ACC112 (cell line): ENCODE data around the gene TFF2.

ENCODE experiments used
- H2AFZ ChIP-seq: fragments of 200-600 bp; sonication (generic); one replicate; pipeline ENCODE4 v1.6.0; 2017; ENCODE audit warnings: antibody characterized with exemption, low read length; ENCODE audit not compliant: unreplicated experiment
- H3K27ac ChIP-seq: fragments of 200-600 bp; sonication (generic); 2 replicates; pipeline ENCODE4 v1.5.1; 2014; ENCODE audit warnings: low read depth, mild to moderate bottlenecking, antibody characterized with exemption, low read length, moderate library complexity
- H3K27me3 ChIP-seq: fragments of 200-600 bp; sonication (generic); 2 replicates; pipeline ENCODE4 v1.6.1; 2014; ENCODE audit warnings: mild to moderate bottlenecking, antibody characterized with exemption, low read length, moderate library complexity, mixed read lengths; ENCODE audit not compliant: insufficient read depth
- H3K36me3 ChIP-seq: fragments of 200-600 bp; sonication (generic); 2 replicates; pipeline ENCODE4 v1.6.1; 2016; ENCODE audit warnings: mild to moderate bottlenecking, antibody characterized with exemption, low read length, moderate library complexity, mixed read lengths; ENCODE audit not compliant: insufficient read depth
- H3K4me1 ChIP-seq: fragments of 200-600 bp; sonication (generic); one replicate; pipeline ENCODE4 v1.6.1; 2016; ENCODE audit warnings: low read length, mixed read lengths; ENCODE audit not compliant: insufficient read depth, unreplicated experiment, control insufficient read depth
- H3K4me3 ChIP-seq: fragments of 200-600 bp; sonication (generic); 2 replicates; pipeline ENCODE4 v1.5.1; 2014; ENCODE audit warnings: mild to moderate bottlenecking, low read depth, low read length
- H3K79me2 ChIP-seq: fragments of 200-600 bp; sonication (generic); one replicate; pipeline ENCODE4 v1.6.0; 2016; ENCODE audit warnings: low read length; ENCODE audit not compliant: control insufficient read depth, unreplicated experiment, insufficient read depth

Gene TFF2

GRCh38 chr21:42346441-42346840, 4.4 kb downstream of the TFF2 start:
- Histone ChIP-seq H3K4me1 (no peaks in the 10 kb centered on the region), H3K27me3 (peaks cover 19% of the 10 kb centered on the region), H3K4me3 (no peak overlapping the region), H3K79me2 (no peaks in the 10 kb centered on the region), H3K27ac (no peak overlapping the region), H2AFZ (no peak overlapping the region), H3K36me3 (no peaks in the 10 kb centered on the region)

GRCh38 chr21:42344631-42345030, 6.2 kb downstream of the TFF2 start:
- H3K36me3 ChIP-seq, result no peaks in the 10 kb centered on the region
- H3K27ac ChIP-seq, result no peak overlapping the region
- no peak overlapping the region for H2AFZ ChIP-seq
- no peaks in the 10 kb centered on the region for H3K79me2 ChIP-seq
- no peaks in the 10 kb centered on the region for H3K4me1 ChIP-seq
- H3K4me3 ChIP-seq, result no peak overlapping the region
- H3K27me3 ChIP-seq, result peaks cover 17% of the 10 kb centered on the region

GRCh38 chr21:42343963-42344510, 6.8 kb downstream of the TFF2 start:
- Histone ChIP-seq H3K4me3 (no peak overlapping the region), H2AFZ (no peak overlapping the region), H3K4me1 (no peaks in the 10 kb centered on the region), H3K79me2 (no peaks in the 10 kb centered on the region), H3K27ac (no peak overlapping the region), H3K27me3 (peaks cover 17% of the 10 kb centered on the region), H3K36me3 (no peaks in the 10 kb centered on the region)

GRCh38 chr21:42343556-42343955, 7.2 kb downstream of the TFF2 start:
- Histone ChIP-seq H3K4me1 (no peaks in the 10 kb centered on the region), H2AFZ (no peak overlapping the region), H3K27me3 (peaks cover 20% of the 10 kb centered on the region), H3K36me3 (no peaks in the 10 kb centered on the region), H3K79me2 (no peaks in the 10 kb centered on the region), H3K4me3 (no peak overlapping the region), H3K27ac (no peak overlapping the region)

- Histone ChIP-seq H3K36me3 (no peaks in the 10 kb centered on the region), H3K79me2 (no peaks in the 10 kb centered on the region), H3K27ac (no peak overlapping the region), H3K4me3 (no peak overlapping the region), H3K27me3 (peaks cover 24% of the 10 kb centered on the region), H3K4me1 (no peaks in the 10 kb centered on the region), H2AFZ (no peak overlapping the region)
Observed at GRCh38 chr21:42343101-42343500, 7.7 kb downstream of the TFF2 start.

- Histone ChIP-seq H3K27ac (no peak overlapping the region), H3K4me3 (no peak overlapping the region), H3K27me3 (peaks cover 35% of the 10 kb centered on the region), H3K79me2 (no peaks in the 10 kb centered on the region), H2AFZ (no peak overlapping the region), H3K4me1 (no peaks in the 10 kb centered on the region), H3K36me3 (no peaks in the 10 kb centered on the region)
Observed at GRCh38 chr21:42341776-42342542, 8.8 kb downstream of the TFF2 start.

GRCh38 chr21:42340187-42341050, 10.4 kb downstream of the TFF2 start:
- Histone ChIP-seq H3K27me3 (peaks cover 45% of the 10 kb centered on the region), H3K4me3 (no peak overlapping the region), H3K27ac (no peak overlapping the region), H2AFZ (no peak overlapping the region), H3K4me1 (no peaks in the 10 kb centered on the region), H3K36me3 (no peaks in the 10 kb centered on the region), H3K79me2 (no peaks in the 10 kb centered on the region)

GRCh38 chr21:42338729-42339715, 11.8 kb downstream of the TFF2 start:
- H3K27ac ChIP-seq, result no peak overlapping the region
- no peaks in the 10 kb centered on the region for H3K36me3 ChIP-seq
- no peaks in the 10 kb centered on the region for H3K79me2 ChIP-seq
- H3K4me1 ChIP-seq, result no peaks in the 10 kb centered on the region
- H2AFZ ChIP-seq, result no peak overlapping the region
- peaks cover 52% of the 10 kb centered on the region for H3K27me3 ChIP-seq
- H3K4me3 ChIP-seq, result no peak overlapping the region

GRCh38 chr21:42337830-42338728, 12.7 kb downstream of the TFF2 start:
- H3K79me2 ChIP-seq, result no peaks in the 10 kb centered on the region
- no peaks in the 10 kb centered on the region for H3K36me3 ChIP-seq
- H2AFZ ChIP-seq, result no peak overlapping the region
- no peak overlapping the region for H3K4me3 ChIP-seq
- H3K27me3 ChIP-seq, result peaks cover 55% of the 10 kb centered on the region
- H3K27ac ChIP-seq, result no peak overlapping the region
- H3K4me1 ChIP-seq, result no peaks in the 10 kb centered on the region
